Measurements from ENCODE around the gene ELMO1.

DNA sequence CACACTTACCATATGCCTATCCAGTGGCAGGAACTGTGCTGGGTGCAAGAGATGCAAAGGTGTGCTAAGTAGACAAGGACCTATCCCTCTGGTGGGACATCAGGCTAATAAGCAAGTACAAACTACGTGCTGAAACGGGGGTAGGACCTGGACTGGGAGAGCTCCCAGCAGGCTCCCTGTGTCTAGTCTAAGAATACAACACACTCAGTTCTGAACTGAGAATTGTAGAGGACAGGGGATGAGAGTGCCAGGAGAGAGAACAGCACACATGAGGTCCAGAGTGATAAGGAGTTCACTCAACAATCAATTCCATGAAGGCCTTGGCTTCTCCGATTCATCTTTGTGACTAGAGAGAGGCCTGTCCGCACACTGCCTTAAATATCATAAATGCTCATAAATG, 253.7 kb downstream of the ELMO1 start:
- TF ChIP-seq, protein P1, sequence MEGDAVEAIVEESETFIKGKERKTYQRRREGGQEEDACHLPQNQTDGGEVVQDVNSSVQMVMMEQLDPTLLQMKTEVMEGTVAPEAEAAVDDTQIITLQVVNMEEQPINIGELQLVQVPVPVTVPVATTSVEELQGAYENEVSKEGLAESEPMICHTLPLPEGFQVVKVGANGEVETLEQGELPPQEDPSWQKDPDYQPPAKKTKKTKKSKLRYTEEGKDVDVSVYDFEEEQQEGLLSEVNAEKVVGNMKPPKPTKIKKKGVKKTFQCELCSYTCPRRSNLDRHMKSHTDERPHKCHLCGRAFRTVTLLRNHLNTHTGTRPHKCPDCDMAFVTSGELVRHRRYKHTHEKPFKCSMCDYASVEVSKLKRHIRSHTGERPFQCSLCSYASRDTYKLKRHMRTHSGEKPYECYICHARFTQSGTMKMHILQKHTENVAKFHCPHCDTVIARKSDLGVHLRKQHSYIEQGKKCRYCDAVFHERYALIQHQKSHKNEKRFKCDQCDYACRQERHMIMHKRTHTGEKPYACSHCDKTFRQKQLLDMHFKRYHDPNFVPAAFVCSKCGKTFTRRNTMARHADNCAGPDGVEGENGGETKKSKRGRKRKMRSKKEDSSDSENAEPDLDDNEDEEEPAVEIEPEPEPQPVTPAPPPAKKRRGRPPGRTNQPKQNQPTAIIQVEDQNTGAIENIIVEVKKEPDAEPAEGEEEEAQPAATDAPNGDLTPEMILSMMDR (IDR thresholded peaks at IDR 0.05; ENCODE audit: low read depth, low read length): no peak
- no peak for TF ChIP-seq POLR2A (IDR thresholded peaks at IDR 0.05; ENCODE audit: extremely low read depth, insufficient read length)
- TF ChIP-seq, protein P2, sequence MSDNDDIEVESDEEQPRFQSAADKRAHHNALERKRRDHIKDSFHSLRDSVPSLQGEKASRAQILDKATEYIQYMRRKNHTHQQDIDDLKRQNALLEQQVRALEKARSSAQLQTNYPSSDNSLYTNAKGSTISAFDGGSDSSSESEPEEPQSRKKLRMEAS (IDR thresholded peaks at IDR 0.05; ENCODE audit: low read depth, low read length): no peak

Data from NB4 (cell line).